OCI-LY7 (cell line): Measurements from ENCODE around the gene ELOVL6. TPM values are rescaled to one million over a fixed set of nuclear protein-coding genes. Genes with fewer than 3 reads are reported as not detected.
A peak's percentile ranks its signal among the peaks of the same experiment; 100 is the strongest.

ENCODE experiments used
- BruUV-seq: library from RNA; stranded (reverse); fragments of 400-500 nt; replicated peaks from 2 replicates; lab custom pipeline; 2021; lab: Mats Ljungman, UMichigan
- CTCF ChIA-PET: fragments of 300-600 bp; sonication (Branson Sonifier 250); formaldehyde crosslinking; loops from one replicate; lab custom pipeline; 2022; ENCODE audit warnings: antibody characterized with exemption; ENCODE audit not compliant: unreplicated experiment; lab: Charles Lee
- POLR2A ChIA-PET: fragments of 300-600 bp; sonication (Branson Sonifier 250); formaldehyde crosslinking; loops from one replicate; lab custom pipeline; 2022; ENCODE audit warnings: antibody characterized with exemption; lab: Charles Lee
- DNase-seq: peaks from one replicate; pipeline ENCODE4 v3.0.0-alpha.2; 2015; ENCODE audit warnings: low spot score
- H2AFZ ChIP-seq: fragments of 200-600 bp; sonication (generic), shearing (Covaris generic); 2 replicates; pipeline ENCODE4 v1.6.1; 2014; ENCODE audit warnings: mild to moderate bottlenecking, antibody characterized with exemption, low read length, moderate library complexity
- H3K27ac ChIP-seq: fragments of 200-600 bp; sonication (generic); 2 replicates; pipeline ENCODE4 v1.5.1; 2014; ENCODE audit warnings: mixed run types, low read depth, mild to moderate bottlenecking, moderate library complexity, low read length, inconsistent platforms; ENCODE audit not compliant: poor library complexity, severe bottlenecking
- H3K36me3 ChIP-seq: fragments of 200-600 bp; sonication (generic); 2 replicates; pipeline ENCODE4 v1.6.1; 2014; ENCODE audit warnings: mild to moderate bottlenecking, antibody characterized with exemption, low read length, moderate library complexity, mixed read lengths; ENCODE audit not compliant: insufficient read depth
- H3K4me1 ChIP-seq: fragments of 200-600 bp; sonication (generic); 2 replicates; pipeline ENCODE4 v1.5.1; 2014; ENCODE audit warnings: mild to moderate bottlenecking, low read length; ENCODE audit not compliant: insufficient read depth, poor library complexity, severe bottlenecking
- H3K4me2 ChIP-seq: fragments of 200-600 bp; sonication (generic); 2 replicates; pipeline ENCODE4 v1.6.1; 2014; ENCODE audit warnings: mild to moderate bottlenecking, low read length
- H3K4me3 ChIP-seq: fragments of 200-600 bp; sonication (generic); 2 replicates; pipeline ENCODE4 v1.5.1; 2014; ENCODE audit warnings: mild to moderate bottlenecking, low read depth, low read length; ENCODE audit not compliant: poor library complexity, severe bottlenecking
- H3K79me2 ChIP-seq: fragments of 200-600 bp; sonication (generic); 2 replicates; pipeline ENCODE4 v1.6.1; 2016; ENCODE audit warnings: low read depth, mild to moderate bottlenecking, low read length, moderate library complexity, mixed read lengths; ENCODE audit not compliant: insufficient read depth
- H3K9me2 ChIP-seq: fragments of 200-600 bp; sonication (generic); 2 replicates; pipeline ENCODE4 v1.6.1; 2016; ENCODE audit warnings: mild to moderate bottlenecking, low read length, mixed read lengths; ENCODE audit not compliant: insufficient read depth
- H3K9me3 ChIP-seq: fragments of 200-600 bp; sonication (generic); 2 replicates; pipeline ENCODE4 v1.6.1; 2014; ENCODE audit warnings: mild to moderate bottlenecking, mixed run types, low read length, mixed read lengths
- H4K20me1 ChIP-seq: fragments of 200-600 bp; sonication (generic); 2 replicates; pipeline ENCODE4 v1.6.1; 2014; ENCODE audit warnings: mild to moderate bottlenecking, antibody characterized with exemption, low read length, moderate library complexity, mixed read lengths; ENCODE audit not compliant: insufficient read depth
- CTCF ChIP-seq: fragments of 200-600 bp; sonication (generic); conservative IDR thresholded peaks from 2 replicates; pipeline ENCODE4 v1.5.1; 2014; ENCODE audit warnings: mild to moderate bottlenecking, antibody characterized with exemption, low read length, moderate library complexity, mixed read lengths
- EZH2phosphoT487 ChIP-seq: fragments of 200-600 bp; sonication (generic); IDR thresholded peaks from 2 replicates; pipeline ENCODE4 v1.6.1; 2018; ENCODE audit warnings: low read depth, borderline replicate concordance, mild to moderate bottlenecking, mixed run types, antibody characterized with exemption, low read length, moderate library complexity, mixed read lengths
- intact Hi-C: fragments of 100-400 bp; cut with micrococcal nuclease; formaldehyde crosslinking; loops from one replicate; pipeline ENCODE4 v1.10.0; 2022; ENCODE audit not compliant: unreplicated experiment
- total RNA-seq, 2 experiments: library from RNA; depleted of rRNA in 1 of 2; stranded (reverse); fragments of >200 nt in 1 of 2; shearing (Covaris generic) in 1 of 2; gene quantifications; 2 replicates each; pipeline ENCODE4 v1.2.3, GENCODE V29; 2014 to 2022

The ELOVL6 gene
- total RNA-seq, 2 experiments from 2014 or later = 14.5 to 45.5 TPM

GRCh38 chr4:110207233-110207632, 8.8 kb upstream of the ELOVL6 start:
- Histone ChIP-seq H3K4me3 (no peak overlapping the region), H3K79me2 (no peaks in the 10 kb centered on the region), H3K9me3 (no peaks in the 10 kb centered on the region), H3K9me2 (no peaks in the 10 kb centered on the region), H3K27ac (no peak overlapping the region), H4K20me1 (no peaks in the 10 kb centered on the region), H3K36me3 (no peaks in the 10 kb centered on the region), H3K4me2 (no peak overlapping the region), H2AFZ (no peak overlapping the region), H3K4me1 (peaks cover 21% of the 10 kb centered on the region)
- BruUV-seq = no TSS peak
- no peak for DNase-seq
- ChIA-PET POLR2A (interaction anchor here (0.7 to 1.2 kb wide), 3 partner anchors 9 to 53 kb away, joined by 3 read pairs; partner anchors contain the start of gene ELOVL6), CTCF (no interaction called here)
- TF ChIP-seq CTCF (no peak), EZH2phosphoT487 (no peak)
- intact Hi-C loops = no loop called here

GRCh38 chr4:110202024-110202423, 3.6 kb upstream of the ELOVL6 start:
- Histone ChIP-seq H3K79me2 (peaks cover 8% of the 10 kb centered on the region; the same call in 1 of the 2 replicates), H3K4me2 (peak overlapping the region; percentile 66), H3K9me3 (no peaks in the 10 kb centered on the region), H3K27ac (peak overlapping the region; percentile 84), H3K36me3 (no peaks in the 10 kb centered on the region), H3K9me2 (no peaks in the 10 kb centered on the region), H4K20me1 (no peaks in the 10 kb centered on the region), H3K4me1 (peaks cover 54% of the 10 kb centered on the region), H3K4me3 (peak overlapping the region; percentile 53), H2AFZ (peak overlapping the region; percentile 33; the same call in 1 of the 2 replicates)
- POLR2A ChIA-PET = no interaction called here
- TF ChIP-seq CTCF (no peak), EZH2phosphoT487 (no peak)
- DNase-seq = no peak
- TSS peak; percentile 38 for BruUV-seq
- CTCF ChIA-PET = no interaction called here
- intact Hi-C loops = no loop called here

DNA sequence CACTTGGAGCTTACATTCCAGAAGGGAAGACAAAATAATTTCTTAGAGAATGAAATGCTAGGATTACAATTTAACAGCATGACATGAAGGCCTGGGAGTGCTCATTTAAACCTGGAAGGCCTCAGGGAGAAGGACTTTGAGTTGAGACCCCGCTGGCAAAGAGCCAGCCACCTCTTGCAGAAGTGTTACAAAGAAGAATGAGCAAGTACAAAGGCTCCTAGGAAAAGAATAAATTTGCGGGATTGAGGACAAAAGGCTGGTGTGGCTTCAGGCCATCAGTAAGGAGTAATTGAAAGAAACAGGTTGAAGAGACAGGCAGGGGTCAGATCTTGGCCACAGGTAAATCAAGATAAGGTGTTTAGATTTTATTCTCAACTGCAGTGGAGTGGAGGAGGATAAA, 3.1 kb upstream of the ELOVL6 start:
- Histone ChIP-seq H4K20me1 (no peaks in the 10 kb centered on the region), H3K36me3 (no peaks in the 10 kb centered on the region), H2AFZ (peak overlapping the region; percentile 17; the same call in 1 of the 2 replicates), H3K9me3 (no peaks in the 10 kb centered on the region), H3K9me2 (no peaks in the 10 kb centered on the region), H3K4me2 (peak overlapping the region; percentile 66), H3K4me3 (no peak overlapping the region), H3K4me1 (peaks cover 54% of the 10 kb centered on the region), H3K27ac (peak overlapping the region; percentile 84), H3K79me2 (peaks cover 9% of the 10 kb centered on the region; the same call in 1 of the 2 replicates)
- TF ChIP-seq CTCF (no peak), EZH2phosphoT487 (no peak)
- POLR2A ChIA-PET = no interaction called here
- CTCF ChIA-PET = no interaction called here
- intact Hi-C loops = no loop called here
- BruUV-seq = no TSS peak
- no peak for DNase-seq
